GM11168 (cell line): ENCODE measurements around the gene ETFDH.
"Not testable (repeated sequence)": the region's sequence is repeated elsewhere in the genome, so short reads cannot be mapped to it uniquely, and the experiment has no call there.

Experiments
- in situ Hi-C: fragments of 300-500 bp; cut with MboI; formaldehyde crosslinking; loops from one replicate; pipeline ENCODE4 v1.12.0; 2022; ENCODE audit warnings: low sequenced_read_pairs; ENCODE audit not compliant: unreplicated experiment

The ETFDH gene

DNA sequence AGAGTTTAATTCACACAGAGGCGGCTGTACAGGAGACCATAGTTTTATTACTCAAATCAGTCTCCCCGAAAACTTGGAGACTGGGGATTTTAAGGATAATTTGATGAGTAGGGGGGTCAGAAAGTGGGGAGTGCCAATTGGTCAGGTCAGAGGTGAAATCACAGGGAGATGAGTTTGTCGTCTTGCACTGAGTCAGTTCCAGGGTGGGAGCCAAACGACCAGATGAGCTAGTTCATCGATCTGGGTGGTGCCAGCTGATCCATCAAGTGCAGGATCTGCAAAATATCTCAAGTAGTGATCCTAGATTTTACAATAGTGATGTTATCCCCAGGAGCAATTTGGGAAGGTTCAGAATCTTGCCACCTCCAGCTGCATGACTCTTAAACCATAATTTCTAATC, 4.0 kb downstream of the ETFDH start:
- in situ Hi-C loops, result no loop called here

DNA sequence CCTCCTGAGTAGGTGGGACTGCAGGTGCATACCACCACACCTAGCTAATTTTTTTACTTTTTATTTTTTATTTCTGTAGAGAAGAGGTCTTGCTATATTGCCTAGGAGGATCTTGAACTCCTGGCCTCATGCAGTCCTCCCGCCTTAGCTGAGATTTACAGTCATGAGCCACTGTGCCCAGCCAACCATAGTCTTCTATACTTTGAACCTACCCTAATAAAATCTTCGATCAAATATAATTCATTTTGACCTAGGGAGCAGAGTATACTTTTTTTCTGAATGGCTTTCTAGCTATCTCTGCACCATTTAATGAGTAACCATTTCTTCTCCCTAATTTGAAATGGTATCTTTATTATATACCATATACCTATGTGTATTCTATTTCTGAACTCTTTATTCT, 6.7 kb downstream of the ETFDH start:
- in situ Hi-C loops, result no loop called here

DNA sequence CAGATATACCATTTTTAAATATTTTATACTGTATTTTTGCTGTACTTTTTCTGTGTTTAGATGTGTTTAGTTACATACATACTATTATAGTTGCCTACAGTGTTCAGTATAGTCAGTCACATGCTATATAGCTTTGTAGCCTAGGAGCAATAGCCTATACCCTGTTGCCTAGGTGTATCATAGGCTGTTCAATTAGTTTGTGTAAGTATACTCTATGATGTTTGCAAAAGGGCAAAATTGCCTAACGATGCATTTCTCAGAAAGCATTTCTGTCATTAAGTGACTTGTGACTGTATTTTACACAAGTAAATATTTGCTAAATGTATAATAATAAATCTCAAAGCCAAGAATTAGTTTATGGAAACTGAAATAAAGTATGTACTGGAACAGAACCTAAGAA, 9.5 kb downstream of the ETFDH start:
- in situ Hi-C loops, result no loop called here

DNA sequence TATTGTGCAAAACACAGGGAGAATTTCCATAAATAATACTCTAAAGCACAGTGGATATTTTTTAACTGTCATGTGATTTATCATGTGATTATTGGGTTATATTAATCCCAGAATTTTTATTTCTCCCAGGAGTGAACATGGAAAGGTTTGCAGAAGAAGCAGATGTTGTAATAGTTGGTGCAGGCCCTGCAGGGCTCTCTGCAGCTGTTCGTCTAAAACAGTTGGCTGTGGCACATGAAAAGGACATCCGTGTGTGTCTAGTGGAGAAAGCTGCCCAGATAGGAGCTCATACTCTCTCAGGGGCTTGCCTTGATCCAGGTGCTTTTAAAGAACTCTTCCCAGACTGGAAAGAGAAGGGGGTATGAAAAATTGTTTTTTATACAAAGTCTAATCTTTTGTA, 10.0 kb downstream of the ETFDH start:
- in situ Hi-C loops, result no loop called here

DNA sequence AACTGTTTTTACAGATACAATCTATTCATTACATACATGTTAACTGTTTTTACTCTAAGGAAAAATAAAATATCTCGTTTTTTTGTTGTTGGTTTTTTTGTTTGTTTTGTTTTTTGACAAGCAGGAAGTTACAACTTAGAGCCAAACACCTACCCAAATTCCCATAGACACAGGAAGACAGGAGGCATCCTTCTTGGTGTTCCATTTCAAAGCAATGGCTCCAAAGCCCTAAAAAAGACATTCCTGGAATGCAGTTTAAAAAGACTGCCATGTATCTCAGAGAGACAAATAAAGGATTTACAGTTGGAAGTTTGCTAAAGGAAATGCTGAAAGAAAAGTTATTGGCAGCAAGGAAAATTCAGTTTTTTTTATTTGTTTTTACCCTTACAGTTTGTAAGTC, 16.7 kb downstream of the ETFDH start:
- in situ Hi-C loops, result no loop called here

GRCh38 chr4:158704274-158704673, 32.2 kb downstream of the ETFDH start:
- in situ Hi-C loops, result no loop called here

- in situ Hi-C loops, result no loop called here
Measured at GRCh38 chr4:158710814-158711213, 38.7 kb downstream of the ETFDH start.

DNA sequence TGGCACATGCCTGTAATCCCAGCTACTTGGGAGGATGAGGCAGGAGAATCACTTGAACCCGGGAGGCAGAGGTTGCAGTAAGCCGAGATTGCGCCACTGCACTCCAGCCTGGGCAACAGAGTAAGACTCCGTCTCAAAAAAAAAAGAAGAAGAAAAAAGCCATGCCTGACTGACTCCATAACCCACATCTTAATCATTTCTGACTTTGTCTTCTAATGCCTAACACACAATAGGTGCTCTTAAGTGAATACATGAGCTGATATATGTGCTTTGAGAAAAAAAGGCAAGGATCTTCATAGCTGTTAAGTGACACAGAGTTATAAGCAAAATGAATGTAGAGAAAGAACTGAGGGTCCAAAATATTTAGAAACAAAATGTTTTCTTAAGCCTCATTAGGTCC, 40.5 kb downstream of the ETFDH start:
- in situ Hi-C loops, result not testable (repeated sequence)

DNA sequence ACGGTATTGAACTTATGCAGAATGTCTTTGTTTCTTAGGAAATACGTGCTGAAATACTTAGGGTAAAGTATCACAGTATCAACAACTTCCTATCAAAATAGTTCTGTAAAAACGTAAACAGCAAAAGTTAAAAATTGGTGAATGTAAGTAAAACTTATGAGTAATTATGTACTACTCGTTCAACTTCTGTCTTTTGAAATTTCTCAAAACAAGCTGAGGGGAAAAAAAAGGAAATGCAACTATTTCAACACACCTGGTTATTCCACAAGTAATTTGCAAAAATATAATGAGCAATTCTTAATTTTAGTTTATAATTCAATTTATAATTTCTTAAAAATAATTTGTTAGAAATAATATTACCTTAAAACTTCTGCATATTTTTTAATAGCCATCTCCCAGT, 42.8 kb downstream of the ETFDH start:
- in situ Hi-C loops, result no loop called here

- in situ Hi-C loops, result no loop called here
Measured at GRCh38 chr4:158715802-158716201, 43.7 kb downstream of the ETFDH start.

- in situ Hi-C loops, result loop anchor here (10.0 kb wide), 1 partner anchor 723 kb away; no protein-coding TSS in a partner anchor
Measured at GRCh38 chr4:158721680-158722079, 49.6 kb downstream of the ETFDH start.

DNA sequence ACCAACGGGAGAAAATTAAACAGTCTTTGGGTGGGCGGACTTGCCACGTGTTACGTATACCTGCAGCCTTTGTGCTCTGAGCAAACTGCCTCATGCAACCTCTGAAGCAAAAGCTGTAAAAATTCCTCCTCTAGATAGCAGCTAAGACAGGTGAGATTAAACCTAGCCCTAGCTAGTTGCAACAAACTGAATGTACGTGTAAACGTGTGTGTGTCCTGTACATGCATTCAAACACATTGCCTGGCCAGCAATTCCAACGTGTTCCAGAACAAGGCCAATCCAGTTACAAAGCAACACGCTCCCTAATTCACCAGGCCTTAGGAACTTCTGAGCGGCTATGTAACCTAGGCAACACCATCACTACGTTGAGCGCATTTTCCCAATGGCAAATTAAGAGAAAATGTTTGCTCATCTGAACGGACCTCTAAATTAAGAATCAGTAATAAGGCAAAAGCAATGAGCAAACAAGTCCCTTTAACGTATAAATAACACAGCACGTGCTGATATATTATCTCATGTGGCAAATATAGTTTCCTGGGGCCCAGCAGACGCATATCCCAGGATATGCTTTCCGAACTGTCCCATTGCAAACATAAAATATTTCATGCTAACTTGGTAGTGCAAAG, 50.3 kb downstream of the ETFDH start:
- in situ Hi-C loops, result loop anchor here (10.0 kb wide), 1 partner anchor 722 kb away; no protein-coding TSS in a partner anchor

DNA sequence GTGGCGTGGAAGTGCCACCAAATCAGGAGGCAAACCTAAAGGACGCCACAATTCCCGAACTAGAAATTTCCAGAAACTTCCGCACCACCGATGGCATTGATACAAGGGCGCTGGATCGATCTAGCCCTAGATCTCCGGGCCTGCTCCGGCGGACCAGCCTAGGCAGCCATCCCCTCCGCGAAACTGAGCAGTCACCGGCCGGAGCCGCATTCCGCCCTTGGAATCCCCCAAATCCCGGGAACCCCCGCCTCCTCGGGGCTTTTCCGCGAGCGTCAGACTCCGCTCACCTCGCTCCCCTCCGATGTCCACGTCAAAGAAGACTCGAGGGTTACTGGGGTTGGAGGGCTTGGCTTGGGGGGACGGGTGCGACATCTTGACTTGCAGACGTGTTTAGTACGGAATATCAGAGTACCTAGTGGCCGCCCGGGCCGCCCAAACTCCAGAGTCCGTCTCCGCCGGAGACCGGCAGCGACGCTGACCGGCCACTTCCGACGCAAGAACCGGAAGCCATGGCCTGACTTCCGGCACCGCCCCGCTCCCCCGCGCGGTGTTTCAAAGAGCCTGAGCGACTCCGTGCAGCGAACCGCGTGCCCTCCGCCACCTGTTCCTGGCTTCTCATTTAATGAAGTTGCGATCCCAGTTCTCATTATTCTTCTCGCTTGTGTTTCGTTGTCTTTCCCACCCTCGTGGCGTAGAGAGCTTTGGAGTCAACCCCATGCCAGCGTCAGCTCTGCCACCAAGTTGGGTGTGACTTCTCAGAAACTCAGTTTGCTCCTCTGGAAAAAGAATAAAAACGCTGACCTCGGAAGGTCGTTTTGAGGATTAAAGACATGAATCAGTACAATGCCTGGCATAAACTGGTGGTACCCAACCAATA, 51.1 kb downstream of the ETFDH start, which contains the start of gene PPID:
Gene PPID (minus strand): TSS at position 480 of the 877 bp plus-strand sequence. CDS start 108 bp downstream, at position 372.
- in situ Hi-C loops, result loop anchor here (10.0 kb wide), 1 partner anchor 722 kb away; no protein-coding TSS in a partner anchor

- in situ Hi-C loops, result loop anchor here (10.0 kb wide), 1 partner anchor 720 kb away; no protein-coding TSS in a partner anchor
Measured at GRCh38 chr4:158724637-158725036, 52.5 kb downstream of the ETFDH start.

DNA sequence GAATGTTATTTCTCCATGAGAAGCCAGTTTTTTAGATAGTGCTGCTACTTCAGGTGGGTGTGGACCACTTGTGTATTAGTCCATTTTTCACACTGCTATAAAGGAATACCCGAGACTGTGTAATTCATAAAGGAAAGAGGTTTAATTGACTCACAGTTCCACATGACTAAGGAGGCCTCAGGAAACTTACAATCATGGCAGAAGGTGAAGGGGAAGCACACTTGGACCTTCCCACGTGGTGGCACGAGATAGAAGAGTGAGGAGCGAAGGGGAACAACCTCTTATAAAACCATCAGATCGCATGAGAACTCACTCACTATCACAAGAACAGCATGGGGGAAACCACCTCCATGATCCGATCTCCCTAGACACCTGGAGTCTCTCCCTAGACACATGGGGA, 54.5 kb downstream of the ETFDH start:
- in situ Hi-C loops, result loop anchor here (10.0 kb wide), 1 partner anchor 718 kb away; no protein-coding TSS in a partner anchor

GRCh38 chr4:158728236-158728635, 56.1 kb downstream of the ETFDH start:
- in situ Hi-C loops, result loop anchor here (10.0 kb wide), 1 partner anchor 717 kb away; no protein-coding TSS in a partner anchor

DNA sequence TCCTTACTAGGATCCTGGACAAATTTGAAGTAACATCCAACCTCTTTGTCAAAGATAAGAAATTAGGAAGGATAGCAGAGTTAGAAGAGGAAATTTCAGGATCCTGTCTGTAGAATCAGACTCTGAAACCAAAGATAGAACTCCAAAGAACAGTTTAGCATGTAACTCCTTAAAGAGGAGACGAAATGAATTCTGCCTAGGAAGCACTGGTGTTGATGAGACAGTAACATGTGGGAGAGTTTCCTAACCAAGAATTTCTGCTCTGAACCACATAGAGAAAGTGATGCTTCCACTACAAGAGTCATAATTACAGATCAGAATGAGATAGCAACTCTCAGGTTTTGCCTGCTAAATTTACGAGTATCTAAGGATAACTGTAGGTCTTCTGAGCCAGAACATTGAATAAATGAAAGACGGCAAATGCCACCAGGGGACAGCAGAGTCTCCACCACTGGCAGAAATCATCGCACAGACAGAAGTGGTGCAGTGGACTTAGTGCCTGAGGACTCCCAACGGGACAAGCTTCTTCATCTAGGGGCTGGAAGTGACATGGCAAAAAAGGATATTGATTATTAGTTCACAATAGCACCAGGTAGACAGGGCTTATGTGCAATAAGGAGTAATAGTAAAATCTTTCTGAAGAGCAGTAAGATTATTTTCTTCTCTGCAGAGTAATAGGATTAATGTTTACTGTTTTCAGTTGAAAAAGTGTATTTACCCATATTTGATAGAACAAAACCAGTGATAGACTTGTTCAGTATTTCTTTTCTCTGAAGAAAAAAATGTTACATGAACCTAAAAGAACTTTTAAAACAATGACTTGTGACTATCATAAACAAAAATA, 57.8 kb downstream of the ETFDH start:
- in situ Hi-C loops, result loop anchor here (5.0 to 10.0 kb wide), 2 partner anchors 107 to 715 kb away; no protein-coding TSS in a partner anchor

GRCh38 chr4:158738866-158739265, 66.8 kb downstream of the ETFDH start:
- in situ Hi-C loops, result no loop called here

GRCh38 chr4:158739600-158739999, 67.5 kb downstream of the ETFDH start:
- in situ Hi-C loops, result no loop called here

DNA sequence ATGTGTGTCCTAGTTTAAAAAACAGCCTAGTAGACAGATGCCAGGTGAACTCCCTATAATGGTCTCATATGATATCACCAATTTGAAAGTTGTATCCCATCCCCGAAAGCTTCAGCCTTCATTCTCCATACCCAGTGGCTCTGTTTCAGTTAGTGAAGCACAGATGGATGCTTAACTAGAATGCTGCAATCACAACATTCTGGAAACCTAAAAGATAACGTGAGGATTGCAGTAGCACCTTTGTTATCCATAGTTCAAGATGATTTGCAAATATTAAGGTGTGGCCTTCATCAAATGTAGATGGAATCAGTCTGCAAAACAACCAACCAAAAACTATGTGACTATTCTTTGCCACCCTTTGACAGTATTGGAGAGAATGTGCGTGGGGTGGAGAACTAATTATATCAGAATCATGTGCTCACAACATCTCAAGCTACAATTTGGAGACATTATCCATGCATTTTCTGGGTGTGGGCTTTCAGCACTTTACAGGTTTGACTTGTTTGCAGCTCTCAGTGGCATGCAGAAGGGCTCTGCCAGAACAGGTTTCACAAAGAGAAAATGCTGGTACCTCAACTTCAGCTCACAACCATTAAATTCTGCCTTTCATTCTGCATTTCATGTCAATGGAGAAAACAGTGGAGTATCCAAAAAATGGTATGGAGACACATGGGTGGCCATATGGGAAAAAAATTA, 69.4 kb downstream of the ETFDH start:
- in situ Hi-C loops, result no loop called here
